Ovary (tissue), 9 donors: ENCODE measurements around the gene PLAU. TPM values are rescaled to one million over a fixed set of nuclear protein-coding genes. Genes with fewer than 3 reads are reported as not detected.

Source experiments
- DNase-seq, 5 donors: peaks; one replicate each; pipeline ENCODE4 v3.0.0-alpha.2; 2019 to 2020
- H3K27ac ChIP-seq, 2 donors: fragments of 200-600 bp; one replicate each; pipeline versions ENCODE4 v1.5.1 to v1.8.0; 2019 to 2022
- H3K27me3 ChIP-seq: fragments of 200-600 bp; one replicate; pipeline ENCODE4 v1.8.0; 2022
- H3K36me3 ChIP-seq: fragments of 200-600 bp; sonication (generic); one replicate; pipeline ENCODE4 v1.5.1; 2019
- H3K4me1 ChIP-seq: one replicate; pipeline ENCODE4 v1.8.1; 2013; ENCODE audit warnings: mild to moderate bottlenecking, moderate library complexity; ENCODE audit not compliant: insufficient read depth
- H3K4me3 ChIP-seq: fragments of 200-600 bp; sonication (generic); one replicate; pipeline ENCODE4 v1.5.1; 2017
- H3K9me3 ChIP-seq, 2 donors: fragments of 200-600 bp in 1 of 2; sonication (generic) in 1 of 2; one replicate each; pipeline versions ENCODE4 v1.5.1 to v1.8.1; 2013 to 2019; ENCODE audit warnings: mild to moderate bottlenecking in 1 of 2, moderate library complexity in 1 of 2
- CTCF ChIP-seq, 3 donors: fragments of 450-650 bp in 2 of 3; fragments of 200-600 bp in 1 of 3; IDR thresholded peaks; one replicate each; pipeline versions ENCODE4 v1.5.1 to v1.8.0; 2016 to 2022; ENCODE audit warnings: antibody characterized with exemption in 3 of 3, mild to moderate bottlenecking in 1 of 3
- EP300 ChIP-seq: sonication (generic); formaldehyde crosslinking; IDR thresholded peaks from one replicate; pipeline ENCODE4 v1.6.1; 2017; ENCODE audit warnings: antibody characterized with exemption
- POLR2A ChIP-seq: fragments of 450-650 bp; IDR thresholded peaks from one replicate; pipeline ENCODE4 v1.6.1; 2017; ENCODE audit warnings: antibody characterized with exemption, mild to moderate bottlenecking, moderate library complexity
- WGBS, 3 donors: extraction: QIAGEN DNeasy Blood & Tissue Kit in 1 of 3; methylation state at CpG; one replicate each; pipeline versions ENCODE4 v1.1.5 to v1.1.7; 2013 to 2017; 5-methylcytosine and 5-hydroxymethylcytosine counted together
- intact Hi-C, 4 donors: fragments of 100-400 bp; cut with DNase I; formaldehyde crosslinking; loops; one replicate each; pipeline versions ENCODE4 v1.11.0 to v1.15.1; 2022 to 2023
- polyA plus RNA-seq, 2 donors: library from polyadenylated mRNA; stranded (reverse); fragments of 200-250 nt in 1 of 2; fragments of 350-450 nt in 1 of 2; fragmentation: Illumina TruSeq in 1 of 2; extraction: RNeasy Lipid Tissue Mini Kit (QIAGEN cat#74804) in 1 of 2; gene quantifications; one replicate each; pipeline ENCODE4 v1.2.3, GENCODE V29; 2013 to 2014
- total RNA-seq, 7 donors: library from RNA; depleted of rRNA in 2 of 7; stranded (reverse); fragments of >200 nt in 2 of 7; fragmentation: NEBNext Ultra II Directional in 3 of 7; extraction: Animal tissue kit (Norgen Biotek cat#: 25700) in 3 of 7; gene quantifications; one replicate each; pipeline versions ENCODE4 v1.1.0 to v1.2.4, GENCODE V29; 2016 to 2023
- donor health status: DM: no; HTN: no; CAD: no; lungs with moderate emphysema.
- donor health status: DM: no; HTN: no; CAD: no.
- donor health status: Bipolar disorder and iron deficiency.
- donor health status: DM: yes; HTN: yes; CAD: no.
- donor health status: DM: no; HTN: no; CAD: no.
- donor health status: DM: yes; HTN: yes; CAD: no.

Gene PLAU
- total and polyA plus RNA-seq, 9 donors: 0.24 to 12.6 (median 4.6) TPM

GRCh38 chr10:73911553-73912004 is 647 bp downstream of the PLAU start:
- Histone ChIP-seq H3K36me3 (no peaks in the 10 kb centered on the region), H3K27me3 (no peaks in the 10 kb centered on the region), H3K4me3 (peak overlapping the region; percentile 45), H3K4me1 (peaks cover 5% of the 10 kb centered on the region), H3K9me3 (no peaks in the 10 kb centered on the region), H3K27ac (no peak overlapping the region)
- intact Hi-C loops: no loop called here
- TF ChIP-seq CTCF (IDR thresholded peaks at IDR 0.05): no peak
- no peak for TF ChIP-seq EP300
- no peak for TF ChIP-seq POLR2A
- WGBS, 3 donors: 28 to 36% (median 28%) methylated on average over 14 of the region's 14 CpGs
- DNase-seq: no peak

DNA sequence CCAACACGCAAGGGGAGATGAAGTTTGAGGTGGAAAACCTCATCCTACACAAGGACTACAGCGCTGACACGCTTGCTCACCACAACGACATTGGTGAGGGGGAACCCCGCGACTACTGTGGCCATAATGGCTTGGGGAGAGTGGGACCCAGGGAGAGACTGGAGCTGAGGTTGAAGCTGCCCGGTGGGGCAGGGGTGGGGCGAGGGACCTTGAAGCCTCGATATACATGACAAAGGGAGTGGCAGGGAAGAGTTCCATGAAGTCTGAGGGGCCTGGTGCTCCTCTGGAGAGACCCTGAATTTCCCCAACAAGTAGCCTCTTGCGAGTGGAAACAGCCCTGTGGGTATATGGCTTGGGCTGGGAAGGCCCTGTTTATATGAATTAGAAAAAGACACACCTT is 3.1 kb downstream of the PLAU start:
- TF ChIP-seq EP300 (no peak), CTCF (IDR thresholded peaks at IDR 0.05) (no peak), POLR2A (no peak)
- Histone ChIP-seq H3K27ac (no peak overlapping the region), H3K9me3 (no peaks in the 10 kb centered on the region), H3K4me1 (no peaks in the 10 kb centered on the region), H3K27me3 (no peaks in the 10 kb centered on the region), H3K36me3 (no peaks in the 10 kb centered on the region), H3K4me3 (no peak overlapping the region)
- intact Hi-C loops: no loop called here
- DNase-seq: no peak
- 85 to 87% (median 87%) methylated on average over 10 of the region's 10 CpGs for WGBS, 3 donors

DNA sequence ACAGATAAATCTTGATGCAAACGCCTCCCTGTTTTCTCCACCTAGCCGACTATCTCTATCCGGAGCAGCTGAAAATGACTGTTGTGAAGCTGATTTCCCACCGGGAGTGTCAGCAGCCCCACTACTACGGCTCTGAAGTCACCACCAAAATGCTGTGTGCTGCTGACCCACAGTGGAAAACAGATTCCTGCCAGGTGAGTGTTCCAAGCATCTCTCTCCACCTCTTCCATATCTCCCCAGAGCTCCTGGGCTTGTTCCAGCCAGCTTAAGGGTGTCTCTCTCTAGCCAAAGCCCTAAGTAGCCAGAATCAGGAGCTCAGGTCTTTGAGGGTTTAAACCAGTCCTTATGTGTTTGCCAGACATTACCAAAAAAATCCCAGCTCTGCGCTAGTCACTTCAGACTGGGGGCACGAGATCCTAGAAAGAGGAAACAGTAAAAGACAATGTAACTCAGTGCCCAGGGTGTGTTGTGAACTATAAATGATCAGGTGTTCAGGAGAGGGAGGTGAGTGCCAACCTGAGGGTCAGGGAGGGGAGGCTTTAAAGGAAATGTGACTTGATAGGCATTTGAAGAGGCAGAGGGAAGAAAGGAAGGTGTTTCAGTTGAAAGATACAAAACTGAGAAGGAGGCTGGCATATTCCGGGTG is 4.4 kb downstream of the PLAU start:
- WGBS, 3 donors: 60 to 73% (median 69%) methylated on average over 8 of the region's 8 CpGs
- TF ChIP-seq CTCF (IDR thresholded peaks at IDR 0.05): no peak
- no peaks in the 10 kb centered on the region for H3K9me3 ChIP-seq
- H3K36me3 ChIP-seq: no peaks in the 10 kb centered on the region
- no peak overlapping the region for H3K4me3 ChIP-seq
- H3K4me1 ChIP-seq: no peaks in the 10 kb centered on the region
- DNase-seq: no peak
- no peaks in the 10 kb centered on the region for H3K27me3 ChIP-seq
- intact Hi-C loops: no loop called here
- no peak overlapping the region for H3K27ac ChIP-seq

DNA sequence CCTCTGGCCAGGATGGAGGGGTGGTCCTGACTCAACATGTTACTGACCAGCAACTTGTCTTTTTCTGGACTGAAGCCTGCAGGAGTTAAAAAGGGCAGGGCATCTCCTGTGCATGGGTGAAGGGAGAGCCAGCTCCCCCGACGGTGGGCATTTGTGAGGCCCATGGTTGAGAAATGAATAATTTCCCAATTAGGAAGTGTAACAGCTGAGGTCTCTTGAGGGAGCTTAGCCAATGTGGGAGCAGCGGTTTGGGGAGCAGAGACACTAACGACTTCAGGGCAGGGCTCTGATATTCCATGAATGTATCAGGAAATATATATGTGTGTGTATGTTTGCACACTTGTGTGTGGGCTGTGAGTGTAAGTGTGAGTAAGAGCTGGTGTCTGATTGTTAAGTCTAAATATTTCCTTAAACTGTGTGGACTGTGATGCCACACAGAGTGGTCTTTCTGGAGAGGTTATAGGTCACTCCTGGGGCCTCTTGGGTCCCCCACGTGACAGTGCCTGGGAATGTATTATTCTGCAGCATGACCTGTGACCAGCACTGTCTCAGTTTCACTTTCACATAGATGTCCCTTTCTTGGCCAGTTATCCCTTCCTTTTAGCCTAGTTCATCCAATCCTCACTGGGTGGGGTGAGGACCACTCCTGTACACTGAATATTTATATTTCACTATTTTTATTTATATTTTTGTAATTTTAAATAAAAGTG is 6.0 kb downstream of the PLAU start:
- Histone ChIP-seq H3K27ac (no peak overlapping the region), H3K9me3 (no peaks in the 10 kb centered on the region)

More for the DNA sequence above, 6.0 kb downstream of the PLAU start:
- Histone ChIP-seq H3K4me3 (no peak overlapping the region), H3K4me1 (no peaks in the 10 kb centered on the region), H3K27me3 (no peaks in the 10 kb centered on the region), H3K36me3 (no peaks in the 10 kb centered on the region)
- DNase-seq: no peak
- TF ChIP-seq POLR2A (no peak), EP300 (no peak), CTCF (IDR thresholded peaks at IDR 0.05) (no peak)
- 56 to 69% (median 65%) methylated on average over 5 of the region's 5 CpGs for WGBS, 3 donors
- intact Hi-C loops: no loop called here
